ENCODE results near the gene RERG.
"Not testable (repeated sequence)": the region's sequence is repeated elsewhere in the genome, so short reads cannot be mapped to it uniquely, and the experiment has no call there.

RERG gene

GRCh38 chr12:15143467-15143866 lies 77.8 kb downstream of the RERG start:
- DNase-seq (ENCODE audit: low read depth) = no peak

DNA sequence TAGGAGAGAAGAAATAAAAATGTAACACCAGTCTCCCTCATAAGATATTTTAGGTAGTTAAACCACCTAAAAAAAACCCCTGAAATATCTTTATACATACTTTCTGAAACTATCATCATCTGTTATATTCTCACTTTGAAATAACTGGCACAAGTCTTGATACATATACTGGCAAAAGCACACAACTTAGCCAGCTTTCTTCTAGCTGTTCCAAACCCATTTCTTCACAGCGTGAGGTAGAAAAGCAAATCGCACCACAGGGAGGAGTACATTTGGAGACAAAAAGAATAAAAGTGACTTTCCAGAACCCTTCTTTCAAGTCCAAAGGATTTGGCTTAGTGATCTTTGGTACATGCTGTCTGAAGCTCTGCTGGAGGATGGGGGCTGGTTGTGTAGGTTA lies 78.5 kb downstream of the RERG start:
- DNase-seq (ENCODE audit: low read depth) = no peak

GRCh38 chr12:15131431-15131830 lies 89.8 kb downstream of the RERG start:
- DNase-seq (ENCODE audit: low read depth) = no peak

DNA sequence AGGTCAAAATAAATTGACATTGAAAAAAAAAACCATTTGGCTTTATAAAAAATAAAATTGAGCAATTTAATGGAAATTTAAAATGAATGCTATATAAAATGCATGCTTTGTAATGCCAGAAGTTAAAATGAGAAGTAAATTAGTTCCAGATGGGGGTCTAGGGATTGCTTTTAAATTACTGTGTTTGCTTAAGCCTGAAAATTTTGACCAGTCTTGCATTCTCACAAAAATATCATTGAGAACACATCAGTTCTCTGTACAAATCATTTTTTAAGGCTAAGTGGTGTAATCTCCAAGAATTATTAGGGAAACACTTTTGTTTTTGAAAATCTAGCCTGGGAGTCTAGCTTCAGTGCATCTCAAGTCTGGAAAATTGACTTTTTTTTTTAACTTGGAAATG lies 90.7 kb downstream of the RERG start:
- no peak for DNase-seq (ENCODE audit: low read depth)

GRCh38 chr12:15123401-15123800 lies 97.8 kb downstream of the RERG start:
- no peak for DNase-seq (ENCODE audit: low read depth)

DNA sequence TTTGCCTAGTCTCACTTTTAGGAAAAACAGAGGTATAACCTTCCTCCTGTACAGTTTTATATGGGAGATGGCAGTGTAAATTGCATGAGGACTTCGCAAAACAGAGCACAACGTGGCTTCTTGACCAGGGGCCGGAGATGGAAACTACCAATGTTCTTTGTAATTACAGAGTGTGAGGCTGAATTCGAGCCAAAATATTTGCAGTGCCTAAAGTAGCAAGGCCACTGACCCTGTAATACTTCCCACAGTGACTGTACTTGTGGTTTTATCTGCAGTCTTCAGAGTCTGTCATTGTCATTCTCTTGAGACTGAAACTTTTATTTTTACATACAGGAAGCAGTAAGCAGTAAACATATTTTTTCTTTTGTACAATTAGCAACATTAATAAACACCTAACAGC lies 98.9 kb downstream of the RERG start:
- DNase-seq (ENCODE audit: low read depth) = no peak

- DNase-seq (ENCODE audit: low read depth) = no peak
These were observed 102.3 kb downstream of the RERG start for GRCh38 chr12:15118955-15119354.

- DNase-seq (ENCODE audit: low read depth) = no peak
These were observed 104.2 kb downstream of the RERG start for GRCh38 chr12:15116983-15117382.

GRCh38 chr12:15116086-15116485 lies 105.1 kb downstream of the RERG start:
- DNase-seq (ENCODE audit: low read depth) = no peak

DNA sequence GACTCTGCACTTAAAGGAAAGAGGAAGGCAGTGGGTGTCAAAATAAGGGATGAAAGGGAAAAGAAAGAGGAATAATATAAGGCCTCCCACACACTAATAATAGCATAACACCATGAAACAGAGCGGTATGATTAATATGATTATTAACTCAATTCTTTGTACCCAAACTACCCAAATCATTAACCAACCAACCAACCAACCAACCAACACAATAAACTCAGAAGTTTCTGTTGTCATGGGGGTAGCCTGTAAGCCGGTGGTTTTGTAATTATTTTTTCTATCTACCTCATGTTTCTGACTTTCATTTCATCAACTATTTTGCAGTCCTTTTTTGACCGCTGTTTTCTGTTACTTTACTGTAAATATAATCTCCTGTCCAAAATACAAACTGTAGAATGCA lies 105.8 kb downstream of the RERG start:
- no peak for DNase-seq (ENCODE audit: low read depth)

- DNase-seq (ENCODE audit: low read depth) = no peak
These were observed 106.7 kb downstream of the RERG start for GRCh38 chr12:15114501-15114900.

GRCh38 chr12:15092826-15093225 lies 128.4 kb downstream of the RERG start:
- no peak for DNase-seq (ENCODE audit: low read depth)

DNA sequence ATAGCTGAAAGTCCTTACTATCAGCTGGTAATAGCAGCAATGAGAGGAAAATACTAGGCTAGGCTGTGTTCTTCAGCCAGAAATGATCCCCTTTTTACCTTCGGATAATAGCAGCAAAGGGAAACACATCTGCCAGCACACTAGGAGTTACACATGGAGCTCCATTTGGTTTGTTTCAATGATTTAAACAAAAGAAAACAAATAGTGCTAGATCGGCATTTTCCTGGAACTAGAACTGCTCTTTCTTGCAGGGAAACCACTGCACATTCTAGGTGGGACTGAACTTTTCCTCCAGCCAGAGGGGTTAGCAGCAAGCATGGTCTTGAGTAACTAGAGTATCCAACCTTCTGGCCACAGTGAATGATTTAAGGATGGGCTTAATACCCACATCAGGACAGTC lies 130.8 kb downstream of the RERG start:
- DNase-seq (ENCODE audit: low read depth) = no peak

DNA sequence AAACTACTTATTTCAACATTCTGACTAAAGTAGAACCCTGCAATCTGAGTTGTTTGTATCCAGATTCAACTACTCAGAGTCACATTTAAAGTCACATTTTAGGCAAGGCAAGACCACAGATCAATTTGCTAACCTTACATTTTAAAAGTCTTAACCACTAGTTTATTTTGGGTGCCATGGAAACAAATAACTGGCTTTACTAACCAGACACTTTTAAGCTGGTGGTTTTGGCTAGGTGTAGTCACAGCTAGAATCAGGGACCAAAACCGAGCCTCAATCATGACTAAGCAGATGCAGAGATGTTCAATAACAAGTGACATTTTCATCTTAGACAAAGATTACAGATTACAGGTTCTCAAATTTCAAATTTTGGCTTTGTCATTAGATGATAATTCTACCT lies 133.1 kb downstream of the RERG start:
- no peak for DNase-seq (ENCODE audit: low read depth)

- DNase-seq (ENCODE audit: low read depth) = not testable (repeated sequence)
These were observed 143.5 kb downstream of the RERG start for GRCh38 chr12:15077751-15078150.

- DNase-seq (ENCODE audit: low read depth) = no peak
These were observed 146.9 kb downstream of the RERG start for GRCh38 chr12:15074351-15074750.

- no peak for DNase-seq (ENCODE audit: low read depth)
These were observed 162.1 kb downstream of the RERG start for GRCh38 chr12:15059123-15059522.
